Neural cell (in vitro differentiated cells): ENCODE data around the gene ATP2A2.
"Not testable (repeated sequence)": the region's sequence is repeated elsewhere in the genome, so short reads cannot be mapped to it uniquely, and the experiment has no call there.

ENCODE experiments used
- EP300 ChIP-seq: fragments of 450-650 bp; conservative IDR thresholded peaks from 2 replicates; pipeline ENCODE4 v1.6.1; 2014; ENCODE audit warnings: antibody characterized with exemption, mild to moderate bottlenecking, moderate library complexity; ENCODE audit not compliant: poor library complexity, severe bottlenecking
- EZH2 ChIP-seq: fragments of 200-600, 300-800 bp; shearing (Covaris generic), sonication (generic); IDR thresholded peaks from 2 replicates; pipeline ENCODE4 v1.6.1; 2014; ENCODE audit warnings: antibody characterized with exemption, low read length, borderline replicate concordance, mild to moderate bottlenecking; ENCODE audit not compliant: insufficient read depth, poor library complexity, severe bottlenecking
- POLR2AphosphoS5 ChIP-seq: IDR thresholded peaks from 2 replicates; pipeline ENCODE4 v1.6.1; 2012
- SMC3 ChIP-seq: fragments of 450-650 bp; conservative IDR thresholded peaks from 2 replicates; pipeline ENCODE4 v1.6.1; 2014; ENCODE audit warnings: antibody characterized with exemption, mild to moderate bottlenecking, moderate library complexity; ENCODE audit not compliant: poor library complexity
- TF ChIP-seq, protein P1 (sequence below): fragments of 450-650 bp; IDR thresholded peaks from 2 replicates; pipeline ENCODE4 v1.5.1; 2014; ENCODE audit warnings: antibody characterized with exemption, mild to moderate bottlenecking, moderate library complexity; ENCODE audit not compliant: poor library complexity, severe bottlenecking

DNA sequence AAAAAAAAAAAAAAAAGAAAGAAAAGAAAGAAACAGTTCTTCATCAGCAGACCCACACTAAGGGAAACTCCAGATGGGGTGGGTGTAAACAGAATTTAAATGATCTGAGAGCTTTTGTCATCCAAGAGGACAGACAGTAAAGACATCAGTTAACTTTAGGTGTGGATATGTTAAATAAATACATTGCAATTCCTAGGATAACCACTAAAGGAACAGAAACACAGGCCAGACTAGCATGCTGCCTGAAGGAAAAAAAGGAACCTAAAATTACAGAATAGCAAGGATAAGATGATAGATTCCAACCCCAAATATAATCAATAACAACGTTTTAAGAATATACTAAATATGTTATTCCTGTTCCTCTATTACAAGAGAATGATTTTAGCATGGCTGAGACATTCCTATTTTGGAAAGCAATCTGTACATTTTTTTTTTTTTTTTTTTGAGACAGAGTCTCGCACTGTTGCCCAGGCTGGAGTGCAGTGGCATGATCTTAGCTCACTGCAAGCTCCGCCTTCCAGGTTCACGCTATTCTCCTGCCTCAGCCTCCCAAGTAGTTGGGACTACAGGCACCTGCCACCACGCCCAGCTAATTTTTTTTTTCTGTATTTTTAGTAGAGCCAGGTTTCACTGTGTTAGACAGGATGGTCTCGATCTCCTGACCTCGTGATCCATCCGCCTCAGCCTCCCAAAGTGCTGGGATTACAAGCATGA lies 77.5 kb downstream of the ATP2A2 start:
- TF ChIP-seq POLR2AphosphoS5, EP300, EZH2, SMC3: not testable (repeated sequence)
- TF ChIP-seq, protein P1, sequence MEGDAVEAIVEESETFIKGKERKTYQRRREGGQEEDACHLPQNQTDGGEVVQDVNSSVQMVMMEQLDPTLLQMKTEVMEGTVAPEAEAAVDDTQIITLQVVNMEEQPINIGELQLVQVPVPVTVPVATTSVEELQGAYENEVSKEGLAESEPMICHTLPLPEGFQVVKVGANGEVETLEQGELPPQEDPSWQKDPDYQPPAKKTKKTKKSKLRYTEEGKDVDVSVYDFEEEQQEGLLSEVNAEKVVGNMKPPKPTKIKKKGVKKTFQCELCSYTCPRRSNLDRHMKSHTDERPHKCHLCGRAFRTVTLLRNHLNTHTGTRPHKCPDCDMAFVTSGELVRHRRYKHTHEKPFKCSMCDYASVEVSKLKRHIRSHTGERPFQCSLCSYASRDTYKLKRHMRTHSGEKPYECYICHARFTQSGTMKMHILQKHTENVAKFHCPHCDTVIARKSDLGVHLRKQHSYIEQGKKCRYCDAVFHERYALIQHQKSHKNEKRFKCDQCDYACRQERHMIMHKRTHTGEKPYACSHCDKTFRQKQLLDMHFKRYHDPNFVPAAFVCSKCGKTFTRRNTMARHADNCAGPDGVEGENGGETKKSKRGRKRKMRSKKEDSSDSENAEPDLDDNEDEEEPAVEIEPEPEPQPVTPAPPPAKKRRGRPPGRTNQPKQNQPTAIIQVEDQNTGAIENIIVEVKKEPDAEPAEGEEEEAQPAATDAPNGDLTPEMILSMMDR: peak; percentile 43
